GM12878 (cell line): ENCODE results near the gene AANAT. TPM values are rescaled to one million over a fixed set of nuclear protein-coding genes. Genes with fewer than 3 reads are reported as not detected.

Experiments used
- ATAC-seq: fragments of 200-7000 bp; cut with Tn5 transposase; 3 replicates; pipeline ENCODE4 v1.9.1; 2020; ENCODE audit warnings: mild to moderate bottlenecking, moderate library complexity
- BruUV-seq: library from RNA; stranded (reverse); fragments of 400-500 nt; replicated peaks from 2 replicates; lab custom pipeline; 2021; lab: Mats Ljungman, UMichigan
- CTCF ChIA-PET: fragments of 300-600 bp; sonication (Branson Sonifier 250); formaldehyde crosslinking; extraction: SDS; loops from one replicate; lab custom pipeline; 2021; ENCODE audit warnings: inconsistent platforms; lab: Yijun Ruan, JAX
- POLR2A ChIA-PET: fragments of 350-600 bp; formaldehyde crosslinking; extraction: SDS; loops from one replicate; lab custom pipeline; 2021; ENCODE audit warnings: inconsistent platforms; lab: Charles Lee
- RAD21 ChIA-PET: fragments of 300-600 bp; sonication (Branson Sonifier 250); formaldehyde crosslinking; loops from one replicate; lab custom pipeline; 2023; ENCODE audit warnings: antibody characterized with exemption; ENCODE audit not compliant: unreplicated experiment; lab: Charles Lee
- SMC1A ChIA-PET: fragments of 300-600 bp; sonication (Branson Sonifier 250); formaldehyde crosslinking; loops from one replicate; lab custom pipeline; 2023; ENCODE audit not compliant: unreplicated experiment, uncharacterized antibody; lab: Charles Lee
- DNase-seq: peaks from one replicate; pipeline ENCODE4 v3.0.0-alpha.2; 2011; ENCODE audit warnings: low read depth, low spot score
- FAIRE-seq: peaks from 3 replicates; lab custom pipeline; 2011; peaks lifted over from hg19 to GRCh38; lab: Jason Lieb, UNC
- H2AFZ ChIP-seq: 2 replicates; pipeline ENCODE4 v1.6.0; 2011; ENCODE audit warnings: low read depth, low read length, control low read depth; ENCODE audit not compliant: control insufficient read depth
- H3K27ac ChIP-seq: 2 replicates; pipeline ENCODE4 v1.5.1; 2011; ENCODE audit warnings: control low read depth; ENCODE audit not compliant: control insufficient read depth, insufficient read depth
- H3K27me3 ChIP-seq, 2 experiments: replicated peaks in 1 of 2; 2 replicates each; pipeline versions ENCODE4 v1.6.0 to v1.6.1; 2011; ENCODE audit warnings: low read length in 1 of 2; ENCODE audit not compliant: control insufficient read depth in 2 of 2, insufficient read depth in 2 of 2
- H3K36me3 ChIP-seq, 2 experiments: 2 replicates each; pipeline ENCODE4 v1.5.1; 2011; ENCODE audit warnings: low read length in 1 of 2; ENCODE audit not compliant: control insufficient read depth in 2 of 2, insufficient read depth in 2 of 2
- H3K4me1 ChIP-seq: 2 replicates; pipeline ENCODE4 v1.6.1; 2011; ENCODE audit warnings: mild to moderate bottlenecking, low read length, moderate library complexity, mixed read lengths; ENCODE audit not compliant: control insufficient read depth, insufficient read depth
- H3K4me2 ChIP-seq: 2 replicates; pipeline ENCODE4 v1.6.0; 2011; ENCODE audit warnings: control low read depth; ENCODE audit not compliant: control insufficient read depth, insufficient read depth
- H3K4me3 ChIP-seq: fragments of 200-600 bp; sonication (generic); 2 replicates; pipeline ENCODE4 v1.5.1; 2016
- H3K79me2 ChIP-seq: 2 replicates; pipeline ENCODE4 v1.6.0; 2011; ENCODE audit warnings: low read length; ENCODE audit not compliant: control insufficient read depth, insufficient read depth
- H3K9ac ChIP-seq: 2 replicates; pipeline ENCODE4 v1.8.0; 2011; ENCODE audit warnings: low read length, control low read depth, mixed read lengths; ENCODE audit not compliant: control insufficient read depth, insufficient read depth
- H3K9me3 ChIP-seq: replicated peaks from 3 replicates; pipeline ENCODE4 v1.5.1; 2011; ENCODE audit warnings: mild to moderate bottlenecking, low read length; ENCODE audit not compliant: control insufficient read depth, insufficient read depth
- H4K20me1 ChIP-seq: 2 replicates; pipeline ENCODE4 v1.6.0; 2011; ENCODE audit not compliant: control insufficient read depth, insufficient read depth
- ATF7 ChIP-seq: fragments of 450-650 bp; IDR thresholded peaks from 2 replicates; pipeline ENCODE4 v1.6.1; 2016; ENCODE audit warnings: low read depth, mild to moderate bottlenecking
- BMI1 ChIP-seq: fragments of 450-650 bp; IDR thresholded peaks from 2 replicates; pipeline ENCODE4 v1.6.1; 2016; ENCODE audit warnings: mild to moderate bottlenecking, moderate library complexity, borderline replicate concordance
- CBFB ChIP-seq: IDR thresholded peaks from 2 replicates; pipeline ENCODE4 v1.6.1; 2016; ENCODE audit warnings: antibody characterized with exemption, low read depth
- CHD1 ChIP-seq: IDR thresholded peaks from 2 replicates; pipeline ENCODE4 v1.6.1; 2012; ENCODE audit warnings: low read depth, low read length, improper control_type of control experiment
- DPF2 ChIP-seq: fragments of 450-650 bp; IDR thresholded peaks from 2 replicates; pipeline ENCODE4 v1.6.1; 2017; ENCODE audit warnings: mild to moderate bottlenecking
- EED ChIP-seq: sonication (generic); IDR thresholded peaks from 2 replicates; pipeline ENCODE4 v1.6.1; 2016; ENCODE audit warnings: antibody characterized with exemption, low read depth
- EGR1 ChIP-seq, 2 experiments: IDR thresholded peaks; 1 replicate in 1 of 2; 2 replicates in 1 of 2; pipeline ENCODE4 v1.6.1; 2011 to 2012; ENCODE audit warnings: low read depth in 2 of 2, low read length in 2 of 2, borderline replicate concordance in 1 of 2, mild to moderate bottlenecking in 1 of 2, moderate library complexity in 1 of 2
- FOXK2 ChIP-seq: fragments of 450-650 bp; IDR thresholded peaks from 2 replicates; pipeline ENCODE4 v1.6.1; 2017; ENCODE audit warnings: mild to moderate bottlenecking, moderate library complexity
- MTA2 ChIP-seq: fragments of 450-650 bp; IDR thresholded peaks from 2 replicates; pipeline ENCODE4 v1.6.1; 2016; ENCODE audit warnings: low read depth, mild to moderate bottlenecking, moderate library complexity
- TCF12 ChIP-seq: IDR thresholded peaks from 2 replicates; pipeline ENCODE4 v1.6.1; 2011; ENCODE audit warnings: low read depth, mild to moderate bottlenecking, low read length
- USF2 ChIP-seq: IDR thresholded peaks from 2 replicates; pipeline ENCODE4 v1.6.1; 2011; ENCODE audit warnings: low read depth, low read length, improper control_type of control experiment, borderline replicate concordance
- ZNF622 ChIP-seq: fragments of 450-650 bp; IDR thresholded peaks from 2 replicates; pipeline ENCODE4 v1.6.1; 2017; ENCODE audit warnings: mild to moderate bottlenecking, inconsistent platforms
- WGBS: methylation state at CpG from one replicate; pipeline ENCODE4 v1.1.6; 2016; ENCODE audit warnings: low lambda C conversion rate; ENCODE audit not compliant: insufficient replicate concordance, insufficient coverage; ENCODE audit errors: missing lambda C conversion rate; 5-methylcytosine and 5-hydroxymethylcytosine counted together
- in situ Hi-C: fragments of 300-500 bp; cut with MboI; formaldehyde crosslinking; loops from 9 replicates; pipeline ENCODE4 v1.14.3; 2018; ENCODE audit warnings: mixed read lengths
- intact Hi-C: fragments of 100-400 bp; cut with micrococcal nuclease; formaldehyde crosslinking; loops from one replicate; pipeline ENCODE4 v1.14.2; 2022; ENCODE audit not compliant: unreplicated experiment
- polyA plus RNA-seq, 11 experiments: library from polyadenylated mRNA; depleted of rRNA in 4 of 11; unstranded in 6 of 11; stranded (reverse) in 5 of 11; fragments of >200 nt; fragmentation: Nextera tagmentation in 4 of 11; fragmentation: Illumina TruSeq in 1 of 11; extraction: Ambion mirVana in 4 of 11; extraction: Trizol in 1 of 11; gene quantifications; 1 replicate in 1 of 11; 2 replicates in 10 of 11; pipeline versions ENCODE4 v1.2.1 to v1.2.3, GENCODE V29; 2011 to 2016; ENCODE audit warnings: inconsistent platforms in 2 of 11, missing spikeins in 2 of 11, low read depth in 1 of 11
- total RNA-seq, 4 experiments: library from RNA; depleted of rRNA in 3 of 4; stranded (reverse); fragments of >200 nt in 3 of 4; fragmentation: Illumina TruSeq in 1 of 4; extraction: Trizol in 1 of 4; gene quantifications; 2 replicates each; pipeline versions ENCODE4 v1.2.1 to v1.2.3, GENCODE V29; 2013 to 2021
- TF ChIP-seq, protein P1 (sequence below): IDR thresholded peaks from 2 replicates; pipeline ENCODE4 v1.6.1; 2012; ENCODE audit warnings: low read depth, low read length, improper control_type of control experiment
- TF ChIP-seq, protein P2 (sequence below): fragments of 450-650 bp; IDR thresholded peaks from 2 replicates; pipeline ENCODE4 v1.6.1; 2017; ENCODE audit warnings: antibody characterized with exemption, mild to moderate bottlenecking, moderate library complexity
- TF ChIP-seq, protein P3 (sequence below): fragments of 450-650 bp; IDR thresholded peaks from 2 replicates; pipeline ENCODE4 v1.6.1; 2017; ENCODE audit warnings: mild to moderate bottlenecking, low read depth, inconsistent platforms; ENCODE audit not compliant: poor library complexity, severe bottlenecking

Gene AANAT
- total and polyA plus RNA-seq, 10 of the 15 experiments (the other 5 are each of a cell fraction or from before 2014, with no cell fraction given), result 0.23 TPM; not detected in 9

DNA sequence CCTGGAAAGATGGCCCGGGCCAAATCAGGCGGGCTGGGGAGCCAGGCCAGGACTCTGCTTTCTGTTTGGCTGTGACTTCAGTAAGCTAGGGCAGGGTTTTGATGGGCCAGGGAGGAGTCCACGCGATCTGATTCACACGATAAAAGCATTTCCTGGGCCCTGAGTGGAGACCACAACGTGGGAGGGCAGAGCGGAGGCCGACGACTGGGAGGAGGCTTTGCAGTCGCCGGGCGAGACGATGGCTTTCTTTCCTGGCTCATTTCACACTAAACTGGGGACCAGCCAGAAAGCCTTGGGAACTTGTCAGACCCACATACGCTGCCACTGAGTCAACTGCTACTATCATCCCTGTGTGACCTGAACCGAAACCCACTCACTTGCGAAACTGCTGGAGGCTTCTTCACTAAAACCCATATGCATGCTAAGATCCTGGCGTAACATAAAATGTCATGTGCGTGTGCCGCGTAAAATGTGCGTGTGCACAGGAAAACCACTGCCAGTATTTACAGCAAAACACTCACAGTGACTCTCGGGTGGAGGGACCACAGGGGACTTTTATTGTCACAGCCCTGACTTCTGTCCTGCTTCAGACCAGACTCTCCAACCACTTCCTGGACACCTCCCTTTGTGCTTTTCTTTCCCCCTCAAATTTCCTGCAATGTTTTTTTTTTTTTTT is 48.0 kb downstream of the AANAT start:
- Histone ChIP-seq H2AFZ (peak overlapping the region; percentile 87), H3K79me2 (no peaks in the 10 kb centered on the region), H3K27ac (peak overlapping the region; percentile 85), H4K20me1 (no peaks in the 10 kb centered on the region), H3K9ac (peak overlapping the region; percentile 58; the same call in 1 of the 2 replicates), H3K4me3 (no peak overlapping the region), H3K4me1 (peaks cover 18% of the 10 kb centered on the region), H3K9me3 (no peaks in the 10 kb centered on the region), H3K4me2 (peak overlapping the region; percentile 84), H3K27me3 (no peaks in the 10 kb centered on the region), H3K36me3 (no peaks in the 10 kb centered on the region)
- ChIA-PET POLR2A (interaction anchor here (1.0 to 1.3 kb wide), 2 partner anchors 13 to 35 kb away, joined by 3 to 4 read pairs; no protein-coding TSS in a partner anchor), RAD21 (interaction anchor here (1.3 to 1.4 kb wide), 2 partner anchors 17 to 22 kb away, joined by 5 read pairs; no protein-coding TSS in a partner anchor), CTCF (interaction anchor here (0.7 to 2.0 kb wide), 7 partner anchors 8 to 193 kb away, joined by 3 to 7 read pairs (median 4); partner anchors contain the start of gene AANAT), SMC1A (interaction anchor here (1.0 kb wide), 1 partner anchor 13 kb away, joined by 3 read pairs; no protein-coding TSS in a partner anchor)
- intact Hi-C loops, result no loop called here
- DNase-seq (peak; percentile 82), FAIRE-seq (peak; percentile 97), ATAC-seq (peak; percentile 89)
- WGBS, result 5% methylated on average over 22 of the region's 22 CpGs
- in situ Hi-C loops, result no loop called here
- BruUV-seq, result no TSS peak
- TF ChIP-seq BMI1 (no peak), ZNF622 (no peak), EED (peak; percentile 43; the same call in 1 of the 2 replicates), CHD1 (no peak), USF2 (no peak), FOXK2 (no peak), MTA2 (peak; percentile 89), EGR1 (IDR thresholded peaks at IDR 0.05; ENCODE audit: borderline replicate concordance in 1 of 2, low read depth in 2 of 2, low read length in 2 of 2) (peak in 1 of 2 experiments; percentile 52; a peak in 1 of 3 replicates), CBFB (no peak), TCF12 (no peak), ATF7 (peak; percentile 41; the same call in 1 of the 2 replicates), DPF2 (peak; percentile 86)
- TF ChIP-seq, protein P1, sequence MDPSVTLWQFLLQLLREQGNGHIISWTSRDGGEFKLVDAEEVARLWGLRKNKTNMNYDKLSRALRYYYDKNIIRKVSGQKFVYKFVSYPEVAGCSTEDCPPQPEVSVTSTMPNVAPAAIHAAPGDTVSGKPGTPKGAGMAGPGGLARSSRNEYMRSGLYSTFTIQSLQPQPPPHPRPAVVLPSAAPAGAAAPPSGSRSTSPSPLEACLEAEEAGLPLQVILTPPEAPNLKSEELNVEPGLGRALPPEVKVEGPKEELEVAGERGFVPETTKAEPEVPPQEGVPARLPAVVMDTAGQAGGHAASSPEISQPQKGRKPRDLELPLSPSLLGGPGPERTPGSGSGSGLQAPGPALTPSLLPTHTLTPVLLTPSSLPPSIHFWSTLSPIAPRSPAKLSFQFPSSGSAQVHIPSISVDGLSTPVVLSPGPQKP, result no peak
- TF ChIP-seq, protein P2, sequence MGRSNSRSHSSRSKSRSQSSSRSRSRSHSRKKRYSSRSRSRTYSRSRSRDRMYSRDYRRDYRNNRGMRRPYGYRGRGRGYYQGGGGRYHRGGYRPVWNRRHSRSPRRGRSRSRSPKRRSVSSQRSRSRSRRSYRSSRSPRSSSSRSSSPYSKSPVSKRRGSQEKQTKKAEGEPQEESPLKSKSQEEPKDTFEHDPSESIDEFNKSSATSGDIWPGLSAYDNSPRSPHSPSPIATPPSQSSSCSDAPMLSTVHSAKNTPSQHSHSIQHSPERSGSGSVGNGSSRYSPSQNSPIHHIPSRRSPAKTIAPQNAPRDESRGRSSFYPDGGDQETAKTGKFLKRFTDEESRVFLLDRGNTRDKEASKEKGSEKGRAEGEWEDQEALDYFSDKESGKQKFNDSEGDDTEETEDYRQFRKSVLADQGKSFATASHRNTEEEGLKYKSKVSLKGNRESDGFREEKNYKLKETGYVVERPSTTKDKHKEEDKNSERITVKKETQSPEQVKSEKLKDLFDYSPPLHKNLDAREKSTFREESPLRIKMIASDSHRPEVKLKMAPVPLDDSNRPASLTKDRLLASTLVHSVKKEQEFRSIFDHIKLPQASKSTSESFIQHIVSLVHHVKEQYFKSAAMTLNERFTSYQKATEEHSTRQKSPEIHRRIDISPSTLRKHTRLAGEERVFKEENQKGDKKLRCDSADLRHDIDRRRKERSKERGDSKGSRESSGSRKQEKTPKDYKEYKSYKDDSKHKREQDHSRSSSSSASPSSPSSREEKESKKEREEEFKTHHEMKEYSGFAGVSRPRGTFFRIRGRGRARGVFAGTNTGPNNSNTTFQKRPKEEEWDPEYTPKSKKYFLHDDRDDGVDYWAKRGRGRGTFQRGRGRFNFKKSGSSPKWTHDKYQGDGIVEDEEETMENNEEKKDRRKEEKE, result no peak
- TF ChIP-seq, protein P3, sequence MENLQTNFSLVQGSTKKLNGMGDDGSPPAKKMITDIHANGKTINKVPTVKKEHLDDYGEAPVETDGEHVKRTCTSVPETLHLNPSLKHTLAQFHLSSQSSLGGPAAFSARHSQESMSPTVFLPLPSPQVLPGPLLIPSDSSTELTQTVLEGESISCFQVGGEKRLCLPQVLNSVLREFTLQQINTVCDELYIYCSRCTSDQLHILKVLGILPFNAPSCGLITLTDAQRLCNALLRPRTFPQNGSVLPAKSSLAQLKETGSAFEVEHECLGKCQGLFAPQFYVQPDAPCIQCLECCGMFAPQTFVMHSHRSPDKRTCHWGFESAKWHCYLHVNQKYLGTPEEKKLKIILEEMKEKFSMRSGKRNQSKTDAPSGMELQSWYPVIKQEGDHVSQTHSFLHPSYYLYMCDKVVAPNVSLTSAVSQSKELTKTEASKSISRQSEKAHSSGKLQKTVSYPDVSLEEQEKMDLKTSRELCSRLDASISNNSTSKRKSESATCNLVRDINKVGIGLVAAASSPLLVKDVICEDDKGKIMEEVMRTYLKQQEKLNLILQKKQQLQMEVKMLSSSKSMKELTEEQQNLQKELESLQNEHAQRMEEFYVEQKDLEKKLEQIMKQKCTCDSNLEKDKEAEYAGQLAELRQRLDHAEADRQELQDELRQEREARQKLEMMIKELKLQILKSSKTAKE, result peak; percentile 73
